Glutamatergic neuron (in vitro differentiated cells): Measurements from ENCODE around the gene CDH22. TPM values are rescaled to one million over a fixed set of nuclear protein-coding genes. Genes with fewer than 3 reads are reported as not detected.

Experiments
- DNase-seq: peaks from one replicate; pipeline ENCODE4 v3.0.0; 2022
- H3K27ac Mint-ChIP-seq: one replicate; pipeline ENCODE4 v1.8.0; 2020; ENCODE audit warnings: mild to moderate bottlenecking, mixed read lengths, inconsistent platforms; ENCODE audit not compliant: unreplicated experiment
- H3K27me3 Mint-ChIP-seq: one replicate; pipeline ENCODE4 v1.8.0; 2020; ENCODE audit warnings: mild to moderate bottlenecking, moderate library complexity, mixed read lengths, inconsistent platforms; ENCODE audit not compliant: unreplicated experiment
- H3K36me3 Mint-ChIP-seq: one replicate; pipeline ENCODE4 v1.8.0; 2020; ENCODE audit warnings: mild to moderate bottlenecking, mixed read lengths, inconsistent platforms; ENCODE audit not compliant: unreplicated experiment
- H3K4me1 Mint-ChIP-seq: one replicate; pipeline ENCODE4 v1.8.0; 2020; ENCODE audit warnings: mild to moderate bottlenecking, low read depth, mixed read lengths, inconsistent platforms; ENCODE audit not compliant: unreplicated experiment
- H3K4me3 Mint-ChIP-seq: one replicate; pipeline ENCODE4 v1.8.0; 2020; ENCODE audit warnings: mild to moderate bottlenecking, mixed read lengths, inconsistent platforms; ENCODE audit not compliant: unreplicated experiment
- H3K9me3 Mint-ChIP-seq: one replicate; pipeline ENCODE4 v1.8.0; 2020; ENCODE audit warnings: mild to moderate bottlenecking, moderate library complexity, mixed read lengths, inconsistent platforms; ENCODE audit not compliant: unreplicated experiment
- total RNA-seq: library from RNA; stranded (reverse); fragmentation: NEBNext Ultra II Directional; extraction: Animal tissue kit (Norgen Biotek cat#: 25700); gene quantifications from one replicate; pipeline ENCODE4 v1.2.1, GENCODE V29; 2021; ENCODE audit not compliant: unreplicated experiment
- TF ChIP-seq, protein P1 (sequence below): fragments of 200-600 bp; sonication (generic); IDR thresholded peaks from one replicate; pipeline ENCODE4 v1.5.0; 2021; ENCODE audit not compliant: partially characterized antibody, unreplicated experiment

Gene CDH22
- total RNA-seq, 1 donor from 2014 or later, result 7.9 TPM

GRCh38 chr20:46339037-46339436, 30.7 kb upstream of the CDH22 start:
- no peaks in the 10 kb centered on the region for H3K36me3 Mint-ChIP-seq
- H3K4me3 Mint-ChIP-seq, result peak overlapping the region; percentile 6
- peaks cover 41% of the 10 kb centered on the region for H3K4me1 Mint-ChIP-seq
- peaks cover 5% of the 10 kb centered on the region for H3K27me3 Mint-ChIP-seq
- peak overlapping the region; percentile 44 for H3K27ac Mint-ChIP-seq
- H3K9me3 Mint-ChIP-seq, result peaks cover 7% of the 10 kb centered on the region
- DNase-seq, result no peak
- TF ChIP-seq, protein P1, sequence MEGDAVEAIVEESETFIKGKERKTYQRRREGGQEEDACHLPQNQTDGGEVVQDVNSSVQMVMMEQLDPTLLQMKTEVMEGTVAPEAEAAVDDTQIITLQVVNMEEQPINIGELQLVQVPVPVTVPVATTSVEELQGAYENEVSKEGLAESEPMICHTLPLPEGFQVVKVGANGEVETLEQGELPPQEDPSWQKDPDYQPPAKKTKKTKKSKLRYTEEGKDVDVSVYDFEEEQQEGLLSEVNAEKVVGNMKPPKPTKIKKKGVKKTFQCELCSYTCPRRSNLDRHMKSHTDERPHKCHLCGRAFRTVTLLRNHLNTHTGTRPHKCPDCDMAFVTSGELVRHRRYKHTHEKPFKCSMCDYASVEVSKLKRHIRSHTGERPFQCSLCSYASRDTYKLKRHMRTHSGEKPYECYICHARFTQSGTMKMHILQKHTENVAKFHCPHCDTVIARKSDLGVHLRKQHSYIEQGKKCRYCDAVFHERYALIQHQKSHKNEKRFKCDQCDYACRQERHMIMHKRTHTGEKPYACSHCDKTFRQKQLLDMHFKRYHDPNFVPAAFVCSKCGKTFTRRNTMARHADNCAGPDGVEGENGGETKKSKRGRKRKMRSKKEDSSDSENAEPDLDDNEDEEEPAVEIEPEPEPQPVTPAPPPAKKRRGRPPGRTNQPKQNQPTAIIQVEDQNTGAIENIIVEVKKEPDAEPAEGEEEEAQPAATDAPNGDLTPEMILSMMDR, result no peak

DNA sequence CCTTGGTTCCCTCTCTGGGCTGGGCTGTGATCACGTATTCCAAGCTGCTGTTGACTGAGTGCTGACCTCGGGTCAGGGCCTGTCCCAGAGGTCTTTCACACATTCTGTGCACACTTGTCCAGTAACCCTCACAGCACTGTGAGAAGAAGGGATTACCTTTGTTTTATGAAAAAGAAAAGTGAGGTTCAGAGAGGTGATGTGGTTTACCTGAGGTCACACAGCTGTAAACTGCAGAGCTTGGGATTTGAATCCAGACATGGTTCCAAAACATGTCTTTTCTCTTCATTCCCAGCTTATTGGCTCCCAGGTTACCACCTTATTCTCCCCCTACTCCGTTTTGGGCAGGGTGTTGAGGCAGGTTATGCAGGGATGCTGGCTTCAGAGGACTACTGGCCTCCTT, 28.4 kb upstream of the CDH22 start:
- TF ChIP-seq, protein P1, result no peak
- no peak overlapping the region for H3K27ac Mint-ChIP-seq
- H3K9me3 Mint-ChIP-seq, result peaks cover 5% of the 10 kb centered on the region
- H3K27me3 Mint-ChIP-seq, result peaks cover 11% of the 10 kb centered on the region
- H3K36me3 Mint-ChIP-seq, result no peaks in the 10 kb centered on the region
- H3K4me3 Mint-ChIP-seq, result no peak overlapping the region
- peaks cover 43% of the 10 kb centered on the region for H3K4me1 Mint-ChIP-seq
- DNase-seq, result no peak

DNA sequence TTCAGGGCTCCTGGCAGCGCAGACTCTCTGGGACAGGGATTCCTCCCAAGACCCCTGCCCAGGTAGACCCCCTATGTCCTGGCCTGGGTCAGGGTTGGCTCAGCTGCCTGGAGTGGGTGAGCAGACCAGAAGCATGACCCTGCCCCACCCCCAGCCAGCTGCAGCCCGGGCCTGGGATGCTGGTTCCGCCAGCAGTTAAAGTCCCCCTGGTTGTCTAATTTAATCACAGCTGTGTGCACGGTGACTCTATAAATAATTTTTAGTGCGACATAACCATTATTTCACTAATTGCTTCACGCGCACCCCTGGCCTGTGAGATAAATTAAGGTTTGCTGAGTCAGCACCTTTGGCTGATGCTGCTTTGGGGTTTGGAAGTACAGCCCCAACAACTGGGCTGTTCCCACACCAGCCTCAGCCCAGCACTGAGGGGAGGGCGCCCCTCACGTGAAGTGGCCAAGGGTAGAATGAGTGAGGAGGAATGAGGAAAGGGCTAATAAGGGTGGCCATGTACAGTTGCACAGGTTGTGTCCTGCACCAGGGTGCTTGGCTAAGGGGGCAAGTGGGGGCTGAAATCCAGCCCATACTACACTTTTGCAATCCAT, 26.1 kb upstream of the CDH22 start:
- H3K27ac Mint-ChIP-seq, result no peak overlapping the region

DNA sequence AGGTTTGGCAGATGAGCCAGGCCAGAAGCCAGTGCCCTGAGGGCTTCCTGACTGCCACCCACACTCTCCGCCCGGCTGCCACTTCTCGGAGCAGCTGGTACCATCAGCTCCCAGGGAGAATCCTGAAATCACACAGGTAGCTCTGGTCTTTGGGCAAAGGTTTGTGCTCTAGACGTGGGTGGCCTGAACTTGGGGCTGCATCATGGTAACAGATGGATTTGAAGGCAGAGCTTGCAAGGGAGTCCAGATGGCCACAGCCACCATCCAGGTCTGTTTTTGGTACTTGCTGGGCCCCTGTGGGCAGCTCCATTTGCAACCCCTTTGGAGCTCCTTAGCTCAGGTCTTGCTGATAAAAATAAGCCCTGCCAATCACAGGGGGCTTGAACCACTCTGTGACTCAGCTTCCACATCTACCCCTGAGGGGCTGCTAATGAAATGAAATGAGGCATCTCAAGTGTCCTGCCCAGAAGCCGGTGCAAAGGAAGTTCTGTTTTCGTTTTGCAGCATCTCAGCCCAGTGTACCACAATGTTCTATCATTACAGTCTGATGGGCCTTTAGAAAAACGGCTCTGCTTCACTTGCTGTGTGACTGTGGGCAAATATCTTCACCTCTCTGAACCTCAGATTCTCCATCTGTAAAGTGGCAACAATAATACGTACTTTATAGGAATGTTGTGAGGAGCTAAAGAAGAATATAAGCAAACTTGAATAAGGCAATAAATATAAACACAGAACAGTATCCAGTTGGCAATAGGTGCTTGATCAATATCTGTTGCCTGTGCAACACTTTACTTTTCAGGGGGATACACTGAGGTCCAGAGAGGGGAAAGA, 25.1 kb upstream of the CDH22 start:
- Mint-ChIP-seq H3K36me3 (no peaks in the 10 kb centered on the region), H3K4me1 (peaks cover 39% of the 10 kb centered on the region), H3K9me3 (peaks cover 5% of the 10 kb centered on the region), H3K27me3 (peaks cover 9% of the 10 kb centered on the region), H3K4me3 (peak overlapping the region; percentile 20), H3K27ac (peak overlapping the region; percentile 82)
- TF ChIP-seq, protein P1, result no peak
- no peak for DNase-seq

More for the DNA sequence above, 26.1 kb upstream of the CDH22 start:
- Mint-ChIP-seq H3K9me3 (peaks cover 5% of the 10 kb centered on the region), H3K27me3 (peaks cover 11% of the 10 kb centered on the region), H3K4me1 (peaks cover 43% of the 10 kb centered on the region), H3K4me3 (peak overlapping the region; percentile 57), H3K36me3 (no peaks in the 10 kb centered on the region)
- TF ChIP-seq, protein P1, result no peak
- DNase-seq, result no peak
